HepG2 (cell line): Measurements from ENCODE around the gene NSMCE1. TPM values are rescaled to one million over a fixed set of nuclear protein-coding genes. Genes with fewer than 3 reads are reported as not detected.

Source experiments
- ATAC-seq: fragments of 200-7000 bp; cut with Tn5 transposase; 3 replicates; pipeline ENCODE4 v1.9.1; 2020; ENCODE audit warnings: mild to moderate bottlenecking, moderate library complexity
- BruUV-seq: library from RNA; stranded (reverse); fragments of 400-500 nt; replicated peaks from 2 replicates; lab custom pipeline; 2021; lab: Mats Ljungman, UMichigan
- CTCF ChIA-PET: fragments of 300-600 bp; formaldehyde crosslinking; extraction: SDS; loops from one replicate; lab custom pipeline; 2021; ENCODE audit warnings: low total read pairs, inconsistent platforms, low intra/inter-chr PET ratio; lab: Yijun Ruan, JAX
- POLR2A ChIA-PET: fragments of 350-600 bp; sonication (Branson Sonifier 250); formaldehyde crosslinking; loops from one replicate; lab custom pipeline; 2020; ENCODE audit warnings: antibody characterized with exemption, inconsistent platforms; lab: Yijun Ruan, JAX
- DNase-seq: peaks from one replicate; pipeline ENCODE4 v3.0.0-alpha.2; 2015; ENCODE audit warnings: low spot score
- FAIRE-seq: peaks from 3 replicates; lab custom pipeline; 2011; peaks lifted over from hg19 to GRCh38; lab: Jason Lieb, UNC
- H2AFZ ChIP-seq: one replicate; pipeline ENCODE4 v1.6.1; 2011; ENCODE audit warnings: low read length, inconsistent platforms
- H3K27ac ChIP-seq: fragments of 300-600 bp; 3 replicates; pipeline ENCODE4 v1.8.0; 2011; ENCODE audit warnings: mixed run types, mild to moderate bottlenecking, mixed read lengths, low read length, inconsistent platforms; ENCODE audit not compliant: insufficient read depth; ENCODE audit errors: extremely low read length
- H3K27me3 ChIP-seq, 2 experiments: fragments of 200-600 bp in 1 of 2; 2 replicates in 1 of 2; 3 replicates in 1 of 2; pipeline versions ENCODE4 v1.6.0 to v1.8.0; 2011; ENCODE audit warnings: low read length in 2 of 2, mild to moderate bottlenecking in 2 of 2, moderate library complexity in 2 of 2, inconsistent platforms in 1 of 2; ENCODE audit not compliant: insufficient read depth in 2 of 2, control insufficient read depth in 1 of 2
- H3K36me3 ChIP-seq, 2 experiments: fragments of 200-600 bp in 1 of 2; replicated peaks in 1 of 2; 2 replicates in 1 of 2; 3 replicates in 1 of 2; pipeline versions ENCODE4 v1.5.1 to v1.8.0; 2011; ENCODE audit warnings: low read length in 2 of 2, inconsistent platforms in 1 of 2; ENCODE audit not compliant: insufficient read depth in 2 of 2, control insufficient read depth in 1 of 2
- H3K4me1 ChIP-seq: 2 replicates; pipeline ENCODE4 v1.5.1; 2012; ENCODE audit warnings: low read length, inconsistent platforms; ENCODE audit not compliant: insufficient read depth
- H3K4me2 ChIP-seq: 2 replicates; pipeline ENCODE4 v1.6.0; 2011; ENCODE audit warnings: low read depth, low read length, inconsistent platforms
- H3K4me3 ChIP-seq, 3 experiments: fragments of 200-600 bp in 1 of 3; sonication (generic), shearing (Covaris generic) in 1 of 3; replicated peaks in 1 of 3; 2 replicates each; pipeline ENCODE4 v1.5.1; 2011 to 2016; ENCODE audit warnings: low read length in 3 of 3, inconsistent platforms in 2 of 3, low read depth in 2 of 3, mild to moderate bottlenecking in 2 of 3, control low read depth in 1 of 3, mixed read lengths in 1 of 3; ENCODE audit not compliant: insufficient read depth in 1 of 3
- H3K79me2 ChIP-seq: one replicate; pipeline ENCODE4 v1.6.1; 2011; ENCODE audit warnings: low read length, inconsistent platforms; ENCODE audit not compliant: insufficient read depth
- H3K9ac ChIP-seq: 2 replicates; pipeline ENCODE4 v1.6.0; 2011; ENCODE audit warnings: mild to moderate bottlenecking, low read depth, low read length, inconsistent platforms; ENCODE audit not compliant: insufficient read depth
- H3K9me3 ChIP-seq: 2 replicates; pipeline ENCODE4 v1.5.1; 2012; ENCODE audit warnings: mild to moderate bottlenecking, low read length
- H4K20me1 ChIP-seq: 2 replicates; pipeline ENCODE4 v1.6.0; 2011; ENCODE audit warnings: inconsistent platforms, mild to moderate bottlenecking, low read length, moderate library complexity; ENCODE audit not compliant: insufficient read depth
- MAFG ChIP-seq: sonication (generic); formaldehyde crosslinking; IDR thresholded peaks from 2 replicates; pipeline ENCODE4 v1.5.1; 2020; ENCODE audit warnings: mild to moderate bottlenecking, missing genetic modification reagents
- SALL2 ChIP-seq: sonication (generic); formaldehyde crosslinking; IDR thresholded peaks from 2 replicates; pipeline ENCODE4 v1.8.1; 2023; ENCODE audit warnings: mild to moderate bottlenecking, missing genetic modification reagents, inconsistent platforms
- SNRNP70 ChIP-seq: fragments of 200-400 bp; formaldehyde crosslinking; IDR thresholded peaks from 2 replicates; pipeline ENCODE4 v1.6.1; 2017; ENCODE audit warnings: mild to moderate bottlenecking, low read depth, low read length, moderate library complexity
- SP140L ChIP-seq: sonication (generic); formaldehyde crosslinking; IDR thresholded peaks from 2 replicates; pipeline ENCODE4 v1.4.0; 2020; ENCODE audit warnings: missing genetic modification reagents, borderline replicate concordance
- STAT5B ChIP-seq: sonication (generic); formaldehyde crosslinking; IDR thresholded peaks from 2 replicates; pipeline ENCODE4 v1.4.0; 2020; ENCODE audit warnings: missing genetic modification reagents
- TRAFD1 ChIP-seq: sonication (generic); formaldehyde crosslinking; IDR thresholded peaks from 2 replicates; pipeline ENCODE4 v1.5.1; 2020; ENCODE audit warnings: missing genetic modification reagents, mild to moderate bottlenecking, borderline replicate concordance
- ZBTB1 ChIP-seq: sonication (generic); formaldehyde crosslinking; IDR thresholded peaks from 2 replicates; pipeline ENCODE4 v1.4.0; 2020; ENCODE audit warnings: missing genetic modification reagents, borderline replicate concordance
- ZFAT ChIP-seq: sonication (generic); formaldehyde crosslinking; conservative IDR thresholded peaks from 2 replicates; pipeline ENCODE4 v1.8.1; 2023; ENCODE audit warnings: missing genetic modification reagents, inconsistent platforms
- ZNF280D ChIP-seq: sonication (generic); formaldehyde crosslinking; IDR thresholded peaks from 2 replicates; pipeline ENCODE4 v1.5.1; 2020; ENCODE audit warnings: mild to moderate bottlenecking, missing genetic modification reagents
- WGBS: methylation state at CpG from one replicate; pipeline ENCODE4 v1.1.6; 2017; ENCODE audit warnings: low lambda C conversion rate; 5-methylcytosine and 5-hydroxymethylcytosine counted together
- in situ Hi-C: cut with HindIII; loops from 2 replicates; pipeline ENCODE4 v1.10.0; 2017; ENCODE audit warnings: low pct_unique_long_range_greater_than_20kb; ENCODE audit not compliant: extremely low pct_ligation_motif_present
- intact Hi-C: fragments of 100-400 bp; cut with micrococcal nuclease; formaldehyde crosslinking; loops from one replicate; pipeline ENCODE4 v1.10.0; 2022; ENCODE audit not compliant: unreplicated experiment
- polyA plus RNA-seq, 8 experiments: library from polyadenylated mRNA; depleted of rRNA in 3 of 8; stranded (reverse) in 7 of 8; unstranded in 1 of 8; fragments of >200 nt; fragmentation: Illumina TruSeq in 4 of 8; extraction: Trizol in 4 of 8; gene quantifications; 2 replicates each; pipeline versions ENCODE4 v1.2.1 to v1.2.3, GENCODE V29; 2011 to 2016; ENCODE audit warnings: low read depth in 4 of 8, missing spikeins in 1 of 8, mixed read lengths in 1 of 8; ENCODE audit not compliant: insufficient read depth in 1 of 8
- total RNA-seq, 5 experiments: library from RNA; depleted of rRNA; stranded (reverse); fragments of >200 nt; fragmentation: Illumina TruSeq; extraction: Trizol; gene quantifications; 2 replicates each; pipeline ENCODE4 v1.2.3, GENCODE V29; 2016; ENCODE audit warnings: low read depth in 1 of 5

The NSMCE1 gene
- total and polyA plus RNA-seq, 2 of the 13 experiments (the other 11 are each of a cell fraction or from before 2014, with no cell fraction given): 42.7 to 52.9 TPM

- Histone ChIP-seq H3K36me3 (peaks cover 10 to 27% of the 10 kb centered on the region in 2 experiments), H3K27ac (no peak overlapping the region), H4K20me1 (no peaks in the 10 kb centered on the region), H2AFZ (no peak overlapping the region), H3K4me2 (no peak overlapping the region), H3K4me1 (peaks cover 2% of the 10 kb centered on the region), H3K4me3 (no peak overlapping the region), H3K9ac (no peak overlapping the region), H3K79me2 (peaks cover 1% of the 10 kb centered on the region), H3K9me3 (no peaks in the 10 kb centered on the region), H3K27me3 (no peaks in the 10 kb centered on the region)
- FAIRE-seq (no peak), ATAC-seq (no peak), DNase-seq (no peak)
- TF ChIP-seq TRAFD1 (CRISPR knock-in tag) (no peak), STAT5B (CRISPR knock-in tag) (no peak), SALL2 (CRISPR knock-in tag) (no peak)
- WGBS: 89% methylated on average over 22 of the region's 22 CpGs
- ChIA-PET CTCF (no interaction called here), POLR2A (interaction anchor here (2.0 kb wide), 1 partner anchor 34 kb away, joined by 4 read pairs; the partner anchor contains the start of gene KDM8)
- BruUV-seq: no TSS peak
- intact Hi-C loops: no loop called here
- in situ Hi-C loops: no loop called here
Observed at GRCh38 chr16:27237219-27238015, 31.2 kb downstream of the NSMCE1 start.

GRCh38 chr16:27236635-27237218 is 31.8 kb downstream of the NSMCE1 start:
- no peak overlapping the region for H3K27ac ChIP-seq
- TF ChIP-seq ZBTB1 (CRISPR knock-in tag): no peak
- TF ChIP-seq ZNF280D (CRISPR knock-in tag): no peak
- TF ChIP-seq SP140L (CRISPR knock-in tag): no peak
- no peak for TF ChIP-seq MAFG (CRISPR knock-in tag)
- TF ChIP-seq SNRNP70: no peak
- TF ChIP-seq ZFAT (CRISPR knock-in tag): no peak

More at GRCh38 chr16:27236635-27237218, 31.8 kb downstream of the NSMCE1 start:
- no TSS peak for BruUV-seq
- WGBS: 88% methylated on average over 8 of the region's 8 CpGs
- ATAC-seq (no peak), DNase-seq (no peak), FAIRE-seq (no peak)
- Histone ChIP-seq H3K9me3 (no peaks in the 10 kb centered on the region), H3K9ac (no peak overlapping the region), H2AFZ (no peak overlapping the region), H3K4me1 (no peaks in the 10 kb centered on the region), H3K27me3 (no peaks in the 10 kb centered on the region), H3K4me2 (no peak overlapping the region), H3K36me3 (peaks cover 13 to 32% of the 10 kb centered on the region in 2 experiments), H4K20me1 (no peaks in the 10 kb centered on the region), H3K4me3 (no peak overlapping the region), H3K79me2 (no peaks in the 10 kb centered on the region)
- intact Hi-C loops (no loop called here), in situ Hi-C loops (no loop called here)
- POLR2A ChIA-PET: interaction anchor here (2.0 kb wide), 1 partner anchor 33 kb away, joined by 4 read pairs; the partner anchor contains the start of gene KDM8
- CTCF ChIA-PET: interaction anchor here (3.2 kb wide), 1 partner anchor 131 kb away, joined by 29 read pairs; no protein-coding TSS in a partner anchor
